HepG2 (cell line): ENCODE data around the gene CNFN. TPM values are rescaled to one million over a fixed set of nuclear protein-coding genes. Genes with fewer than 3 reads are reported as not detected.

Experiments
- ATAC-seq: fragments of 200-7000 bp; cut with Tn5 transposase; 3 replicates; pipeline ENCODE4 v1.9.1; 2020; ENCODE audit warnings: mild to moderate bottlenecking, moderate library complexity
- BruUV-seq: library from RNA; stranded (reverse); fragments of 400-500 nt; replicated peaks from 2 replicates; lab custom pipeline; 2021; lab: Mats Ljungman, UMichigan
- CTCF ChIA-PET: fragments of 300-600 bp; formaldehyde crosslinking; extraction: SDS; loops from one replicate; lab custom pipeline; 2021; ENCODE audit warnings: low total read pairs, inconsistent platforms, low intra/inter-chr PET ratio; lab: Yijun Ruan, JAX
- POLR2A ChIA-PET: fragments of 350-600 bp; sonication (Branson Sonifier 250); formaldehyde crosslinking; loops from one replicate; lab custom pipeline; 2020; ENCODE audit warnings: antibody characterized with exemption, inconsistent platforms; lab: Yijun Ruan, JAX
- DNase-seq: peaks from one replicate; pipeline ENCODE4 v3.0.0-alpha.2; 2015; ENCODE audit warnings: low spot score
- FAIRE-seq: peaks from 3 replicates; lab custom pipeline; 2011; peaks lifted over from hg19 to GRCh38; lab: Jason Lieb, UNC
- H2AFZ ChIP-seq: one replicate; pipeline ENCODE4 v1.6.1; 2011; ENCODE audit warnings: low read length, inconsistent platforms
- H3K27ac ChIP-seq: fragments of 300-600 bp; 3 replicates; pipeline ENCODE4 v1.8.0; 2011; ENCODE audit warnings: mixed run types, mild to moderate bottlenecking, mixed read lengths, low read length, inconsistent platforms; ENCODE audit not compliant: insufficient read depth; ENCODE audit errors: extremely low read length
- H3K27me3 ChIP-seq, 2 experiments: fragments of 200-600 bp in 1 of 2; 2 replicates in 1 of 2; 3 replicates in 1 of 2; pipeline versions ENCODE4 v1.6.0 to v1.8.0; 2011; ENCODE audit warnings: low read length in 2 of 2, mild to moderate bottlenecking in 2 of 2, moderate library complexity in 2 of 2, inconsistent platforms in 1 of 2; ENCODE audit not compliant: insufficient read depth in 2 of 2, control insufficient read depth in 1 of 2
- H3K36me3 ChIP-seq, 2 experiments: fragments of 200-600 bp in 1 of 2; replicated peaks in 1 of 2; 2 replicates in 1 of 2; 3 replicates in 1 of 2; pipeline versions ENCODE4 v1.5.1 to v1.8.0; 2011; ENCODE audit warnings: low read length in 2 of 2, inconsistent platforms in 1 of 2; ENCODE audit not compliant: insufficient read depth in 2 of 2, control insufficient read depth in 1 of 2
- H3K4me1 ChIP-seq: 2 replicates; pipeline ENCODE4 v1.5.1; 2012; ENCODE audit warnings: low read length, inconsistent platforms; ENCODE audit not compliant: insufficient read depth
- H3K4me2 ChIP-seq: 2 replicates; pipeline ENCODE4 v1.6.0; 2011; ENCODE audit warnings: low read depth, low read length, inconsistent platforms
- H3K4me3 ChIP-seq, 3 experiments: fragments of 200-600 bp in 1 of 3; sonication (generic), shearing (Covaris generic) in 1 of 3; replicated peaks in 1 of 3; 2 replicates each; pipeline ENCODE4 v1.5.1; 2011 to 2016; ENCODE audit warnings: low read length in 3 of 3, inconsistent platforms in 2 of 3, low read depth in 2 of 3, mild to moderate bottlenecking in 2 of 3, control low read depth in 1 of 3, mixed read lengths in 1 of 3; ENCODE audit not compliant: insufficient read depth in 1 of 3
- H3K79me2 ChIP-seq: one replicate; pipeline ENCODE4 v1.6.1; 2011; ENCODE audit warnings: low read length, inconsistent platforms; ENCODE audit not compliant: insufficient read depth
- H3K9ac ChIP-seq: 2 replicates; pipeline ENCODE4 v1.6.0; 2011; ENCODE audit warnings: mild to moderate bottlenecking, low read depth, low read length, inconsistent platforms; ENCODE audit not compliant: insufficient read depth
- H3K9me3 ChIP-seq: 2 replicates; pipeline ENCODE4 v1.5.1; 2012; ENCODE audit warnings: mild to moderate bottlenecking, low read length
- H4K20me1 ChIP-seq: 2 replicates; pipeline ENCODE4 v1.6.0; 2011; ENCODE audit warnings: inconsistent platforms, mild to moderate bottlenecking, low read length, moderate library complexity; ENCODE audit not compliant: insufficient read depth
- ATF3 ChIP-seq: sonication (generic); formaldehyde crosslinking; IDR thresholded peaks from 2 replicates; pipeline ENCODE4 v1.4.0; 2020; ENCODE audit warnings: missing genetic modification reagents
- CCAR2 ChIP-seq: fragments of 200-400 bp; formaldehyde crosslinking; optimal IDR thresholded peaks from 2 replicates; pipeline ENCODE3; 2018; ENCODE audit warnings: low read depth, mild to moderate bottlenecking, low read length, moderate library complexity
- CSRNP1 ChIP-seq: sonication (generic); formaldehyde crosslinking; IDR thresholded peaks from 2 replicates; pipeline ENCODE4 v1.8.1; 2023; ENCODE audit warnings: mild to moderate bottlenecking, missing genetic modification reagents
- DPF2 ChIP-seq: sonication (generic); formaldehyde crosslinking; IDR thresholded peaks from 2 replicates; pipeline ENCODE4 v1.4.0; 2020; ENCODE audit warnings: mild to moderate bottlenecking, low read depth, missing genetic modification reagents, borderline replicate concordance
- FIP1L1 ChIP-seq: fragments of 200-400 bp; formaldehyde crosslinking; IDR thresholded peaks from 2 replicates; pipeline ENCODE4 v1.6.1; 2018; ENCODE audit warnings: low read depth, mild to moderate bottlenecking, low read length, moderate library complexity, borderline replicate concordance; ENCODE audit not compliant: insufficient read depth
- HOMEZ ChIP-seq: IDR thresholded peaks from 2 replicates; pipeline ENCODE4 v1.6.1; 2016; ENCODE audit warnings: low read depth
- ISL2 ChIP-seq: sonication (generic); formaldehyde crosslinking; IDR thresholded peaks from 2 replicates; pipeline ENCODE4 v1.5.0; 2020; ENCODE audit warnings: missing genetic modification reagents
- KLF9 ChIP-seq: IDR thresholded peaks from 2 replicates; pipeline ENCODE4 v1.6.1; 2016; ENCODE audit warnings: low read depth
- MIXL1 ChIP-seq: IDR thresholded peaks from 2 replicates; pipeline ENCODE4 v1.6.1; 2016
- SIX1 ChIP-seq: sonication (generic); formaldehyde crosslinking; IDR thresholded peaks from 2 replicates; pipeline ENCODE4 v1.4.0; 2020; ENCODE audit warnings: missing genetic modification reagents, borderline replicate concordance
- SP140L ChIP-seq: sonication (generic); formaldehyde crosslinking; IDR thresholded peaks from 2 replicates; pipeline ENCODE4 v1.4.0; 2020; ENCODE audit warnings: missing genetic modification reagents, borderline replicate concordance
- ZNF292 ChIP-seq: sonication (generic); formaldehyde crosslinking; IDR thresholded peaks from 2 replicates; pipeline ENCODE4 v1.8.1; 2022; ENCODE audit warnings: mild to moderate bottlenecking, low read depth, missing genetic modification reagents, borderline replicate concordance
- ZNF326 ChIP-seq: sonication (generic); formaldehyde crosslinking; IDR thresholded peaks from 2 replicates; pipeline ENCODE4 v1.4.0; 2020; ENCODE audit warnings: missing genetic modification reagents, borderline replicate concordance
- ZZZ3 ChIP-seq: sonication (generic); formaldehyde crosslinking; IDR thresholded peaks from 2 replicates; pipeline ENCODE4 v1.4.0; 2020; ENCODE audit warnings: missing genetic modification reagents, mild to moderate bottlenecking, borderline replicate concordance
- WGBS: methylation state at CpG from one replicate; pipeline ENCODE4 v1.1.6; 2017; ENCODE audit warnings: low lambda C conversion rate; 5-methylcytosine and 5-hydroxymethylcytosine counted together
- in situ Hi-C: cut with HindIII; loops from 2 replicates; pipeline ENCODE4 v1.10.0; 2017; ENCODE audit warnings: low pct_unique_long_range_greater_than_20kb; ENCODE audit not compliant: extremely low pct_ligation_motif_present
- intact Hi-C: fragments of 100-400 bp; cut with micrococcal nuclease; formaldehyde crosslinking; loops from one replicate; pipeline ENCODE4 v1.10.0; 2022; ENCODE audit not compliant: unreplicated experiment
- polyA plus RNA-seq, 8 experiments: library from polyadenylated mRNA; depleted of rRNA in 3 of 8; stranded (reverse) in 7 of 8; unstranded in 1 of 8; fragments of >200 nt; fragmentation: Illumina TruSeq in 4 of 8; extraction: Trizol in 4 of 8; gene quantifications; 2 replicates each; pipeline versions ENCODE4 v1.2.1 to v1.2.3, GENCODE V29; 2011 to 2016; ENCODE audit warnings: low read depth in 4 of 8, missing spikeins in 1 of 8, mixed read lengths in 1 of 8; ENCODE audit not compliant: insufficient read depth in 1 of 8
- total RNA-seq, 5 experiments: library from RNA; depleted of rRNA; stranded (reverse); fragments of >200 nt; fragmentation: Illumina TruSeq; extraction: Trizol; gene quantifications; 2 replicates each; pipeline ENCODE4 v1.2.3, GENCODE V29; 2016; ENCODE audit warnings: low read depth in 1 of 5

CNFN gene
- total and polyA plus RNA-seq, 2 of the 13 experiments (the other 11 are each of a cell fraction or from before 2014, with no cell fraction given), result 0.35 to 1.1 TPM

GRCh38 chr19:42357290-42357689 is 32.8 kb downstream of the CNFN start:
- no peak for DNase-seq
- H3K27me3 ChIP-seq, result no peaks in the 10 kb centered on the region
- no TSS peak for BruUV-seq
- no peaks in the 10 kb centered on the region for H3K4me1 ChIP-seq
- FAIRE-seq, result no peak
- ATAC-seq, result no peak
- WGBS, result 93% methylated on average over 10 of the region's 12 CpGs
- POLR2A ChIA-PET, result no interaction called here
- in situ Hi-C loops, result no loop called here
- H3K9ac ChIP-seq, result no peak overlapping the region
- H3K36me3 ChIP-seq, result peaks cover 7 to 17% of the 10 kb centered on the region in 2 experiments; a peak in 4 of 5 replicates
- H3K4me2 ChIP-seq, result no peak overlapping the region
- intact Hi-C loops, result no loop called here
- H3K27ac ChIP-seq, result no peak overlapping the region
- H2AFZ ChIP-seq, result no peak overlapping the region
- H3K4me3 ChIP-seq, result no peak overlapping the region
- H3K9me3 ChIP-seq, result no peaks in the 10 kb centered on the region
- no peaks in the 10 kb centered on the region for H4K20me1 ChIP-seq
- no peak for TF ChIP-seq MIXL1
- TF ChIP-seq ZZZ3 (CRISPR knock-in tag), result no peak
- no peak for TF ChIP-seq SIX1 (CRISPR knock-in tag)
- TF ChIP-seq CSRNP1 (CRISPR knock-in tag), result no peak
- no peak for TF ChIP-seq ATF3 (CRISPR knock-in tag)
- no peak for TF ChIP-seq KLF9
- no peak for TF ChIP-seq FIP1L1
- TF ChIP-seq ISL2 (CRISPR knock-in tag), result no peak
- TF ChIP-seq SP140L, result no peak
- no peak for TF ChIP-seq ZNF326
- no peak for TF ChIP-seq ZNF292 (CRISPR knock-in tag)
- TF ChIP-seq HOMEZ (CRISPR knock-in tag), result no peak
- TF ChIP-seq DPF2 (CRISPR knock-in tag), result no peak
- no peak for TF ChIP-seq CCAR2
- H3K79me2 ChIP-seq, result no peaks in the 10 kb centered on the region
- CTCF ChIA-PET, result no interaction called here
